PFSK-1 (cell line): ENCODE results near the gene C9orf72.

ENCODE experiments used
- POLR2AphosphoS5 ChIP-seq: IDR thresholded peaks from 2 replicates; pipeline ENCODE4 v1.6.1; 2012; ENCODE audit warnings: low read depth, mild to moderate bottlenecking, control low read depth, low read length, moderate library complexity
- SIN3A ChIP-seq: IDR thresholded peaks from 2 replicates; pipeline ENCODE4 v1.6.1; 2012; ENCODE audit warnings: mild to moderate bottlenecking, low read length, moderate library complexity, borderline replicate concordance; ENCODE audit not compliant: insufficient read depth
- TAF1 ChIP-seq: IDR thresholded peaks from 2 replicates; pipeline ENCODE4 v1.6.1; 2012; ENCODE audit warnings: low read length, control low read depth, borderline replicate concordance; ENCODE audit not compliant: insufficient read depth
- TF ChIP-seq, protein P1 (sequence below), 2 experiments: IDR thresholded peaks; 2 replicates each; pipeline versions ENCODE4 v1.6.1 to v1.8.0; 2011 to 2012; ENCODE audit warnings: low read depth in 2 of 2, low read length in 2 of 2, control low read depth in 1 of 2, inconsistent platforms in 1 of 2, mild to moderate bottlenecking in 1 of 2, moderate library complexity in 1 of 2; ENCODE audit not compliant: insufficient read depth in 1 of 2

DNA sequence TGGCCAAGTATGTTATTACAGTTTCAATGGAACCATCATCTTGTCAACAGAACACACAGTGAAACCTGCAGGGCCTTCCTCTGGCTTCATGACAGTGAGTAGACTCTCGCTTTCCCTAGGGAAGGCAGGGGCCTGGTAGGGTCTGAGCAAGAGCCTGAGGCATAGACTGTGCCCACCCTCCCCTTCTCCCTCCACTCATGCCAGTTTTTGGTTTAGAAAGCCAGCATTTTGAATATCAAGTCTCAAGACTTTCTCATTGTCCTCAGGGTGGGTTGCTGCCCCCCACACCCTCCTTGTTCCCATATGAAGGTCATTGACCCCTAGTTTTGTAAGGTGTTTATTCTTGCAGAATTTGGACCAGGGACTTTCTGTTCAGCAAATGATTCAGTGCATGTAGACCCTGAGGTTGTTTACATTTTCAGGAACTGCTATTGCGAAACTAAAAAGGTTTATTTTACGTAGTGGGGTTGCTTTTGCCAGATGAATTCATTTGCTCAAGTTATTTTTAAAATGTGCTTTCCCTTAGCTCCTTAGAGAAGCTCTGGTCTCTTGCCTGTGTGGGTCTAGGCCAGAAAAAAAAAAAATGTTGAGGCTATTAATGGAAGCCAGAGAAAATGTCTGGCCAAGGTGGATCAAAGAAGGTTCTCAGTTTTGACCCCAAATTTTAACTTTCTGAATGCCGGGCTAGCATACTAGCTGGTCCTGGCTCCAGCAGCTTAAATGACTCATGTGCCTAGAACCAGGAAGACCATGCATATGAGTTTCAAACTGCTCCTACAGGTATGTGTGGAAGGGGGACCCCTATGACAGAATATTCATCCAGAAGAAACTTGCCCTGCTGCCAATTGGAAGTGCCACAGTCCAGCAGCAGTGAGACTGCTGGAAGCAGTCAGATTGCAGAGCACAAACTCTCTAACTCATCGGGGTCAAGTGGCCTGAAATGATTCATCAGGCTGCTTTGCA, 33.5 kb downstream of the C9orf72 start:
- TF ChIP-seq, protein P1, sequence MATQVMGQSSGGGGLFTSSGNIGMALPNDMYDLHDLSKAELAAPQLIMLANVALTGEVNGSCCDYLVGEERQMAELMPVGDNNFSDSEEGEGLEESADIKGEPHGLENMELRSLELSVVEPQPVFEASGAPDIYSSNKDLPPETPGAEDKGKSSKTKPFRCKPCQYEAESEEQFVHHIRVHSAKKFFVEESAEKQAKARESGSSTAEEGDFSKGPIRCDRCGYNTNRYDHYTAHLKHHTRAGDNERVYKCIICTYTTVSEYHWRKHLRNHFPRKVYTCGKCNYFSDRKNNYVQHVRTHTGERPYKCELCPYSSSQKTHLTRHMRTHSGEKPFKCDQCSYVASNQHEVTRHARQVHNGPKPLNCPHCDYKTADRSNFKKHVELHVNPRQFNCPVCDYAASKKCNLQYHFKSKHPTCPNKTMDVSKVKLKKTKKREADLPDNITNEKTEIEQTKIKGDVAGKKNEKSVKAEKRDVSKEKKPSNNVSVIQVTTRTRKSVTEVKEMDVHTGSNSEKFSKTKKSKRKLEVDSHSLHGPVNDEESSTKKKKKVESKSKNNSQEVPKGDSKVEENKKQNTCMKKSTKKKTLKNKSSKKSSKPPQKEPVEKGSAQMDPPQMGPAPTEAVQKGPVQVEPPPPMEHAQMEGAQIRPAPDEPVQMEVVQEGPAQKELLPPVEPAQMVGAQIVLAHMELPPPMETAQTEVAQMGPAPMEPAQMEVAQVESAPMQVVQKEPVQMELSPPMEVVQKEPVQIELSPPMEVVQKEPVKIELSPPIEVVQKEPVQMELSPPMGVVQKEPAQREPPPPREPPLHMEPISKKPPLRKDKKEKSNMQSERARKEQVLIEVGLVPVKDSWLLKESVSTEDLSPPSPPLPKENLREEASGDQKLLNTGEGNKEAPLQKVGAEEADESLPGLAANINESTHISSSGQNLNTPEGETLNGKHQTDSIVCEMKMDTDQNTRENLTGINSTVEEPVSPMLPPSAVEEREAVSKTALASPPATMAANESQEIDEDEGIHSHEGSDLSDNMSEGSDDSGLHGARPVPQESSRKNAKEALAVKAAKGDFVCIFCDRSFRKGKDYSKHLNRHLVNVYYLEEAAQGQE (IDR thresholded peaks at IDR 0.05; ENCODE audit: insufficient read depth in 1 of 2, low read depth in 2 of 2, low read length in 2 of 2) = no peak
- TF ChIP-seq POLR2AphosphoS5 (no peak), SIN3A (no peak), TAF1 (no peak)
